Tibial nerve (tissue), 4 donors: Measurements from ENCODE around the gene SHOC1. TPM values are rescaled to one million over a fixed set of nuclear protein-coding genes. Genes with fewer than 3 reads are reported as not detected.

Source experiments
- DNase-seq, 2 donors: peaks; one replicate each; pipeline ENCODE4 v3.0.0-alpha.2; 2019; ENCODE audit warnings: low spot score in 2 of 2
- H3K27ac ChIP-seq, 4 donors: fragments of 200-600 bp; sonication (generic) in 3 of 4; one replicate each; pipeline ENCODE4 v1.5.1; 2017 to 2019; ENCODE audit warnings: mild to moderate bottlenecking in 1 of 4
- H3K27me3 ChIP-seq, 2 donors: fragments of 200-600 bp; sonication (generic) in 1 of 2; one replicate each; pipeline versions ENCODE4 v1.5.1 to v1.6.0; 2017 to 2019
- H3K36me3 ChIP-seq, 3 donors: fragments of 200-600 bp; sonication (generic); one replicate each; pipeline ENCODE4 v1.5.1; 2018 to 2019
- H3K4me1 ChIP-seq, 4 donors: fragments of 200-600 bp; sonication (generic) in 3 of 4; one replicate each; pipeline ENCODE4 v1.5.1; 2017 to 2019
- H3K4me3 ChIP-seq, 4 donors: fragments of 200-600 bp; sonication (generic) in 3 of 4; one replicate each; pipeline ENCODE4 v1.5.1; 2017 to 2019; ENCODE audit warnings: mild to moderate bottlenecking in 1 of 4, moderate library complexity in 1 of 4
- H3K9me3 ChIP-seq, 4 donors: fragments of 200-600 bp; sonication (generic) in 3 of 4; one replicate each; pipeline ENCODE4 v1.5.1; 2017 to 2019
- CTCF ChIP-seq, 5 experiments: fragments of 200-600 bp in 3 of 5; fragments of 450-650 bp in 2 of 5; sonication (generic) in 3 of 5; IDR thresholded peaks; one replicate each; pipeline ENCODE4 v1.5.1; 2016 to 2019; ENCODE audit warnings: antibody characterized with exemption in 5 of 5, mild to moderate bottlenecking in 3 of 5, moderate library complexity in 2 of 5
- EP300 ChIP-seq, 2 donors: sonication (generic); formaldehyde crosslinking; IDR thresholded peaks; one replicate each; pipeline ENCODE4 v1.6.1; 2017; ENCODE audit warnings: antibody characterized with exemption in 2 of 2, mild to moderate bottlenecking in 1 of 2
- POLR2A ChIP-seq, 2 donors: fragments of 450-650 bp; IDR thresholded peaks; one replicate each; pipeline ENCODE4 v1.6.1; 2017; ENCODE audit warnings: antibody characterized with exemption in 2 of 2, mild to moderate bottlenecking in 2 of 2, moderate library complexity in 2 of 2
- WGBS, 2 donors: methylation state at CpG; one replicate each; pipeline ENCODE4 v1.1.5; 2018; 5-methylcytosine and 5-hydroxymethylcytosine counted together
- total RNA-seq, 4 donors: library from RNA; depleted of rRNA; stranded (reverse); fragments of >200 nt; gene quantifications; one replicate each; pipeline ENCODE4 v1.1.0, GENCODE V29; 2016

SHOC1 gene
- total RNA-seq, 4 donors from 2014 or later = not detected

GRCh38 chr9:111783857-111784256 lies 10.9 kb downstream of the SHOC1 start:
- Histone ChIP-seq H3K36me3 (peaks cover 0 to 16% (median 0%) of the 10 kb centered on the region in 3 donors), H3K9me3 (peaks cover 0 to 9% (median 3%) of the 10 kb centered on the region in 4 donors), H3K4me1 (no peaks in the 10 kb centered on the region), H3K27ac (no peak overlapping the region), H3K4me3 (no peak overlapping the region), H3K27me3 (no peaks in the 10 kb centered on the region)
- TF ChIP-seq CTCF (IDR thresholded peaks at IDR 0.05) (no peak), EP300 (IDR thresholded peaks at IDR 0.05) (no peak), POLR2A (IDR thresholded peaks at IDR 0.05) (no peak)
- no peak for DNase-seq
- 67 to 72% methylated on average over 2 of the region's 2 CpGs for WGBS, 2 donors

- Histone ChIP-seq H3K4me1 (no peaks in the 10 kb centered on the region), H3K4me3 (no peak overlapping the region), H3K9me3 (peaks cover 0 to 9% (median 3%) of the 10 kb centered on the region in 4 donors), H3K36me3 (peaks cover 0 to 16% (median 0%) of the 10 kb centered on the region in 3 donors), H3K27me3 (no peaks in the 10 kb centered on the region), H3K27ac (no peak overlapping the region)
- DNase-seq = no peak
- 85 to 90% methylated on average over 2 of the region's 2 CpGs for WGBS, 2 donors
- no peak for TF ChIP-seq POLR2A (IDR thresholded peaks at IDR 0.05)
- no peak for TF ChIP-seq EP300 (IDR thresholded peaks at IDR 0.05)
- no peak for TF ChIP-seq CTCF (IDR thresholded peaks at IDR 0.05)
These were observed 11.3 kb downstream of the SHOC1 start for GRCh38 chr9:111783424-111783823.

GRCh38 chr9:111766066-111766465 lies 28.7 kb downstream of the SHOC1 start:
- Histone ChIP-seq H3K4me1 (no peaks in the 10 kb centered on the region), H3K27ac (no peak overlapping the region), H3K36me3 (peaks cover 0 to 19% (median 0%) of the 10 kb centered on the region in 3 donors), H3K9me3 (peaks cover 0 to 33% (median 4%) of the 10 kb centered on the region in 4 donors), H3K27me3 (no peaks in the 10 kb centered on the region), H3K4me3 (no peak overlapping the region)
- no peak for TF ChIP-seq EP300 (IDR thresholded peaks at IDR 0.05)
- no peak for TF ChIP-seq CTCF (IDR thresholded peaks at IDR 0.05)
- TF ChIP-seq POLR2A (IDR thresholded peaks at IDR 0.05) = no peak
- no peak for DNase-seq

- WGBS, 2 donors = 5 to 58% methylated on average over 2 of the region's 2 CpGs
- peaks cover 0 to 8% (median 0%) of the 10 kb centered on the region in 4 donors for H3K4me1 ChIP-seq
- TF ChIP-seq CTCF (IDR thresholded peaks at IDR 0.05) = no peak
- no peak for TF ChIP-seq POLR2A (IDR thresholded peaks at IDR 0.05)
- no peak overlapping the region for H3K4me3 ChIP-seq
- no peak overlapping the region for H3K27ac ChIP-seq
- peaks cover 0 to 14% (median 0%) of the 10 kb centered on the region in 3 donors for H3K36me3 ChIP-seq
- no peaks in the 10 kb centered on the region for H3K27me3 ChIP-seq
- peaks cover 0 to 24% (median 4%) of the 10 kb centered on the region in 4 donors for H3K9me3 ChIP-seq
- DNase-seq = no peak
These were observed 32.2 kb downstream of the SHOC1 start for GRCh38 chr9:111762556-111762955.

- H3K27ac ChIP-seq = peak overlapping the region in 1 of 4 donors; percentile 48
- DNase-seq = peak in 1 of 2 donors; percentile 77
- 87 to 94% methylated on average over 2 of the region's 2 CpGs for WGBS, 2 donors
- no peak for TF ChIP-seq POLR2A (IDR thresholded peaks at IDR 0.05)
- TF ChIP-seq EP300 (IDR thresholded peaks at IDR 0.05) = peak; percentile 19 to 26
- peak; percentile 46 to 76 (median 52) for TF ChIP-seq CTCF (IDR thresholded peaks at IDR 0.05)
- H3K9me3 ChIP-seq = no peaks in the 10 kb centered on the region
- H3K4me1 ChIP-seq = peaks cover 0 to 8% (median 0%) of the 10 kb centered on the region in 4 donors
- no peak overlapping the region for H3K4me3 ChIP-seq
- no peaks in the 10 kb centered on the region for H3K27me3 ChIP-seq
- H3K36me3 ChIP-seq = no peaks in the 10 kb centered on the region
These were observed 34.7 kb downstream of the SHOC1 start for GRCh38 chr9:111759762-111760639.
